H1 (cell line): ENCODE data around the gene CD4. TPM values are rescaled to one million over a fixed set of nuclear protein-coding genes. Genes with fewer than 3 reads are reported as not detected.

Experiments
- CTCF ChIA-PET: fragments of 300-600 bp; sonication (Branson Sonifier 250); formaldehyde crosslinking; loops from one replicate; lab custom pipeline; 2021; ENCODE audit not compliant: partially characterized antibody; lab: Charles Lee
- POLR2A ChIA-PET: fragments of 300-600 bp; sonication (Branson Sonifier 250); formaldehyde crosslinking; loops from one replicate; lab custom pipeline; 2021; ENCODE audit warnings: inconsistent platforms; ENCODE audit not compliant: partially characterized antibody; lab: Charles Lee
- DNase-seq, 2 experiments: peaks; one replicate each; pipeline versions ENCODE4 v3.0.0 to v3.0.0-alpha.2; 2010 to 2022; ENCODE audit warnings: low spot score in 2 of 2, low read depth in 1 of 2, mixed read lengths in 1 of 2
- FAIRE-seq: peaks from 2 replicates; lab custom pipeline; 2011; peaks lifted over from hg19 to GRCh38; lab: Jason Lieb, UNC
- H2AFZ ChIP-seq: 2 replicates; pipeline ENCODE4 v1.8.1; 2012; ENCODE audit warnings: low read length, inconsistent platforms
- H2AK5ac ChIP-seq: 2 replicates; pipeline ENCODE4 v1.6.1; 2013; ENCODE audit warnings: low read depth, low read length
- H2BK120ac ChIP-seq: replicated peaks from 2 replicates; pipeline ENCODE3; 2013; ENCODE audit warnings: low read depth, low read length, inconsistent platforms
- H2BK12ac ChIP-seq: 2 replicates; pipeline ENCODE4 v1.6.1; 2013; ENCODE audit warnings: low read depth, low read length
- H2BK15ac ChIP-seq: 2 replicates; pipeline ENCODE4 v1.6.1; 2013; ENCODE audit warnings: low read length
- H2BK20ac ChIP-seq: 2 replicates; pipeline ENCODE4 v1.6.1; 2013; ENCODE audit warnings: low read length
- H2BK5ac ChIP-seq: 2 replicates; pipeline ENCODE4 v1.6.1; 2013; ENCODE audit warnings: low read depth, low read length
- H3K14ac ChIP-seq: 2 replicates; pipeline ENCODE4 v1.6.1; 2013; ENCODE audit warnings: inconsistent platforms; ENCODE audit not compliant: insufficient read length
- H3K18ac ChIP-seq: 2 replicates; pipeline ENCODE4 v1.6.1; 2013; ENCODE audit warnings: low read length; ENCODE audit errors: extremely low read depth
- H3K23ac ChIP-seq: 2 replicates; pipeline ENCODE4 v1.6.1; 2013; ENCODE audit warnings: inconsistent platforms; ENCODE audit not compliant: insufficient read length
- H3K23me2 ChIP-seq: 2 replicates; pipeline ENCODE4 v1.6.1; 2013; ENCODE audit warnings: low read depth, low read length
- H3K27ac ChIP-seq: 2 replicates; pipeline ENCODE4 v1.6.1; 2011; ENCODE audit warnings: low read depth, low read length, inconsistent platforms
- H3K27me3 ChIP-seq, 4 experiments: replicated peaks in 1 of 4; 1 replicate in 1 of 4; 2 replicates in 3 of 4; pipeline versions ENCODE4 v1.6.1 to v1.8.1; 2011 to 2013; ENCODE audit warnings: low read length in 3 of 4, mild to moderate bottlenecking in 3 of 4, inconsistent platforms in 2 of 4, mixed read lengths in 2 of 4, moderate library complexity in 1 of 4; ENCODE audit not compliant: control insufficient read depth in 3 of 4, insufficient read depth in 3 of 4; ENCODE audit errors: extremely low read depth in 1 of 4
- H3K36me3 ChIP-seq, 4 experiments: 2 replicates each; pipeline versions ENCODE4 v1.6.1 to v1.8.1; 2011 to 2013; ENCODE audit warnings: mild to moderate bottlenecking in 4 of 4, low read length in 3 of 4, moderate library complexity in 2 of 4, control low read depth in 1 of 4, inconsistent platforms in 1 of 4; ENCODE audit not compliant: insufficient read depth in 4 of 4, control insufficient read depth in 2 of 4
- H3K4ac ChIP-seq: replicated peaks from 2 replicates; pipeline ENCODE3; 2013; ENCODE audit warnings: low read length, low read depth, mixed read lengths, inconsistent platforms; ENCODE audit not compliant: insufficient read length
- H3K4me1 ChIP-seq, 4 experiments: replicated peaks in 1 of 4; 1 replicate in 1 of 4; 2 replicates in 3 of 4; pipeline versions ENCODE4 v1.6.1 to v1.8.1; 2011 to 2013; ENCODE audit warnings: low read length in 3 of 4, inconsistent platforms in 2 of 4, mixed read lengths in 1 of 4; ENCODE audit not compliant: insufficient read depth in 4 of 4, control insufficient read depth in 3 of 4
- H3K4me2 ChIP-seq, 2 experiments: 2 replicates each; pipeline versions ENCODE4 v1.6.1 to v1.8.1; 2011 to 2013; ENCODE audit warnings: low read depth in 2 of 2, low read length in 2 of 2, control low read depth in 1 of 2, inconsistent platforms in 1 of 2, mild to moderate bottlenecking in 1 of 2; ENCODE audit not compliant: insufficient read depth in 1 of 2
- H3K4me3 ChIP-seq, 4 experiments: fragments of 200-600, 300-600 bp in 1 of 4; sonication (generic), shearing (Covaris generic), sonication (Bioruptor Twin) in 1 of 4; 2 replicates each; pipeline versions ENCODE4 v1.5.1 to v1.8.1; 2011 to 2016; ENCODE audit warnings: low read length in 4 of 4, low read depth in 3 of 4, control low read depth in 2 of 4, inconsistent platforms in 2 of 4, mild to moderate bottlenecking in 2 of 4, mixed read lengths in 1 of 4, moderate library complexity in 1 of 4; ENCODE audit not compliant: insufficient read depth in 2 of 4; ENCODE audit errors: extremely low read depth in 1 of 4
- H3K56ac ChIP-seq: replicated peaks from 2 replicates; pipeline ENCODE3; 2013; ENCODE audit warnings: low read depth, mild to moderate bottlenecking, mixed read lengths, low read length, inconsistent platforms; ENCODE audit not compliant: insufficient read length
- H3K79me1 ChIP-seq: 2 replicates; pipeline ENCODE4 v1.6.1; 2013; ENCODE audit warnings: low read depth, low read length, control low read depth
- H3K79me2 ChIP-seq, 2 experiments: 2 replicates each; pipeline versions ENCODE4 v1.6.1 to v1.8.1; 2012 to 2013; ENCODE audit warnings: low read length in 2 of 2, mild to moderate bottlenecking in 2 of 2, inconsistent platforms in 1 of 2; ENCODE audit not compliant: insufficient read depth in 2 of 2, control insufficient read depth in 1 of 2
- H3K9ac ChIP-seq, 4 experiments: replicated peaks in 1 of 4; 1 replicate in 1 of 4; 2 replicates in 3 of 4; pipeline versions ENCODE4 v1.6.1 to v1.8.1; 2011 to 2013; ENCODE audit warnings: low read depth in 3 of 4, low read length in 3 of 4, control low read depth in 2 of 4, mild to moderate bottlenecking in 2 of 4, moderate library complexity in 2 of 4, inconsistent platforms in 1 of 4; ENCODE audit errors: extremely low read depth in 1 of 4
- H3K9me3 ChIP-seq, 2 experiments: 2 replicates each; pipeline versions ENCODE4 v1.6.1 to v1.8.1; 2012 to 2013; ENCODE audit warnings: mild to moderate bottlenecking in 2 of 2, moderate library complexity in 2 of 2, control low read depth in 1 of 2, inconsistent platforms in 1 of 2, low read depth in 1 of 2, low read length in 1 of 2, mixed read lengths in 1 of 2; ENCODE audit not compliant: insufficient read depth in 2 of 2
- H4K20me1 ChIP-seq, 2 experiments: replicated peaks in 1 of 2; 2 replicates each; pipeline versions ENCODE3 to v1.8.1; 2011 to 2013; ENCODE audit warnings: inconsistent platforms in 2 of 2, low read length in 2 of 2, mild to moderate bottlenecking in 1 of 2; ENCODE audit not compliant: insufficient read depth in 2 of 2, control insufficient read depth in 1 of 2
- H4K5ac ChIP-seq: 2 replicates; pipeline ENCODE4 v1.6.1; 2013; ENCODE audit warnings: low read length, low read depth, mixed read lengths, inconsistent platforms; ENCODE audit not compliant: insufficient read length
- H4K8ac ChIP-seq: 2 replicates; pipeline ENCODE4 v1.8.0; 2013; ENCODE audit warnings: mild to moderate bottlenecking, moderate library complexity, low read length, inconsistent platforms; ENCODE audit not compliant: insufficient read depth; ENCODE audit errors: extremely low read depth
- H4K91ac ChIP-seq: replicated peaks from 2 replicates; pipeline ENCODE3; 2013; ENCODE audit warnings: low read length, mixed read lengths, inconsistent platforms; ENCODE audit not compliant: insufficient read length
- EP300 ChIP-seq, 2 experiments: IDR thresholded peaks; 1 replicate in 1 of 2; 2 replicates in 1 of 2; pipeline ENCODE4 v1.6.1; 2011 to 2012; ENCODE audit warnings: low read depth in 2 of 2, low read length in 2 of 2, mild to moderate bottlenecking in 2 of 2, borderline replicate concordance in 1 of 2, inconsistent platforms in 1 of 2, moderate library complexity in 1 of 2
- FOSL1 ChIP-seq: IDR thresholded peaks from 2 replicates; pipeline ENCODE4 v1.6.1; 2011; ENCODE audit warnings: mild to moderate bottlenecking, low read depth, low read length, moderate library complexity; ENCODE audit not compliant: insufficient read depth
- GTF2F1 ChIP-seq: IDR thresholded peaks from 2 replicates; pipeline ENCODE4 v1.6.1; 2012; ENCODE audit warnings: low read depth, low read length, improper control_type of control experiment, borderline replicate concordance
- SIX5 ChIP-seq: IDR thresholded peaks from 2 replicates; pipeline ENCODE4 v1.6.1; 2011; ENCODE audit warnings: mild to moderate bottlenecking, low read depth, low read length
- SP1 ChIP-seq: IDR thresholded peaks from 2 replicates; pipeline ENCODE4 v1.6.1; 2011; ENCODE audit warnings: low read depth, low read length
- SRF ChIP-seq: IDR thresholded peaks from 2 replicates; pipeline ENCODE4 v1.6.1; 2011; ENCODE audit warnings: mild to moderate bottlenecking, low read depth, low read length, moderate library complexity
- TEAD4 ChIP-seq: IDR thresholded peaks from 2 replicates; pipeline ENCODE4 v1.6.1; 2012; ENCODE audit warnings: low read depth, low read length, inconsistent platforms, mixed read lengths
- USF2 ChIP-seq: IDR thresholded peaks from 2 replicates; pipeline ENCODE4 v1.6.1; 2011; ENCODE audit warnings: low read length, improper control_type of control experiment
- YY1 ChIP-seq: IDR thresholded peaks from 2 replicates; pipeline ENCODE4 v1.6.1; 2011; ENCODE audit warnings: low read depth, mild to moderate bottlenecking, low read length
- WGBS, 2 experiments: shearing (Covaris generic) in 1 of 2; methylation state at CpG; one replicate each; pipeline versions ENCODE4 v1.1.6 to v1.1.7; 2013 to 2015; ENCODE audit warnings: low lambda C conversion rate in 2 of 2, mixed read lengths in 2 of 2, inconsistent platforms in 1 of 2, low coverage in 1 of 2, missing lambda C conversion rate in 1 of 2; ENCODE audit not compliant: insufficient replicate concordance in 2 of 2, insufficient coverage in 1 of 2, insufficient read length in 1 of 2; ENCODE audit errors: extremely low coverage in 1 of 2, missing lambda C conversion rate in 1 of 2; 5-methylcytosine and 5-hydroxymethylcytosine counted together
- polyA plus RNA-seq, 7 experiments: library from polyadenylated mRNA; depleted of rRNA in 3 of 7; stranded (reverse) in 5 of 7; unstranded in 2 of 7; fragments of >200 nt in 5 of 7; fragments of 200-250 nt in 2 of 7; gene quantifications; 1 replicate in 5 of 7; 2 replicates in 1 of 7; 4 replicates in 1 of 7; pipeline versions ENCODE4 v1.2.1 to v1.2.3, GENCODE V29; 2011 to 2013; ENCODE audit warnings: missing spikeins in 2 of 7, mixed read lengths in 2 of 7
- total RNA-seq: library from RNA; stranded (reverse); fragmentation: NEBNext Ultra II Directional; extraction: Animal tissue kit (Norgen Biotek cat#: 25700); gene quantifications from 2 replicates; pipeline ENCODE4 v1.2.1, GENCODE V29; 2021

The CD4 gene
- total and polyA plus RNA-seq, 2 of the 8 experiments (the other 6 are each of a cell fraction or from before 2014, with no cell fraction given) = 3.4 to 5.1 TPM

- no peak overlapping the region for H2AK5ac ChIP-seq
- H4K5ac ChIP-seq = no peak overlapping the region
- peaks cover 7% of the 10 kb centered on the region; the same call in 1 of the 2 replicates for H3K79me1 ChIP-seq
- no peak overlapping the region for H2BK5ac ChIP-seq
- no peak overlapping the region for H3K23ac ChIP-seq
- peaks cover 0 to 4% (median 3%) of the 10 kb centered on the region in 4 experiments; a peak in 5 of 7 replicates for H3K4me1 ChIP-seq
- peaks cover 0 to 14% of the 10 kb centered on the region in 2 experiments; a peak in 2 of 4 replicates for H3K79me2 ChIP-seq
- no peak overlapping the region for H4K8ac ChIP-seq
- H3K18ac ChIP-seq = no peak overlapping the region
- no peak overlapping the region for H3K27ac ChIP-seq
- no peak overlapping the region for H2BK12ac ChIP-seq
- H2AFZ ChIP-seq = no peak overlapping the region
- no peak overlapping the region for H3K4me3 ChIP-seq
- H2BK120ac ChIP-seq = no peak overlapping the region
- 95% methylated on average over 4 of the region's 4 CpGs; no CpG with 5 or more reads in 1 of the 2 experiments for WGBS, 2 experiments
- peaks cover 2 to 13% of the 10 kb centered on the region in 2 experiments for H4K20me1 ChIP-seq
- ChIA-PET CTCF (interaction anchor here (1.2 to 16.3 kb wide), 2 partner anchors 24 to 130 kb away, joined by 3 to 427 read pairs; partner anchors contain the start of genes LAG3 and PTMS), POLR2A (no interaction called here)
- FAIRE-seq (no peak), DNase-seq (no peak)
- H3K4ac ChIP-seq = no peak overlapping the region
- H3K56ac ChIP-seq = no peak overlapping the region
- no peak overlapping the region for H3K9ac ChIP-seq
- H3K9me3 ChIP-seq = no peaks in the 10 kb centered on the region; a peak in 1 of 4 replicates
- H4K91ac ChIP-seq = no peak overlapping the region
- H2BK20ac ChIP-seq = no peak overlapping the region
- no peak overlapping the region for H3K4me2 ChIP-seq
- H3K14ac ChIP-seq = no peak overlapping the region
- no peak overlapping the region for H2BK15ac ChIP-seq
- H3K27me3 ChIP-seq = no peaks in the 10 kb centered on the region
- H3K23me2 ChIP-seq = peaks cover 10% of the 10 kb centered on the region
- H3K36me3 ChIP-seq = peaks cover 28 to 64% (median 50%) of the 10 kb centered on the region in 4 experiments
- TF ChIP-seq TEAD4 (no peak), SRF (no peak), USF2 (no peak), FOSL1 (no peak), YY1 (no peak), EP300 (IDR thresholded peaks at IDR 0.05; ENCODE audit: borderline replicate concordance in 1 of 2, low read depth in 2 of 2, low read length in 2 of 2) (no peak), SIX5 (no peak), GTF2F1 (no peak), SP1 (no peak)
Observed at GRCh38 chr12:6750506-6750905, 38.8 kb upstream of the CD4 start.
